SH-SY5Y (cell line): ENCODE data around the gene ADAMTS17.

Source experiments
- GATA2 ChIP-seq: IDR thresholded peaks from 2 replicates; pipeline ENCODE4 v1.6.1; 2011; ENCODE audit warnings: mild to moderate bottlenecking, low read depth, low read length
- GATA3 ChIP-seq: IDR thresholded peaks from 2 replicates; pipeline ENCODE4 v1.6.1; 2011; ENCODE audit warnings: low read depth, mild to moderate bottlenecking, low read length, moderate library complexity

The ADAMTS17 gene

DNA sequence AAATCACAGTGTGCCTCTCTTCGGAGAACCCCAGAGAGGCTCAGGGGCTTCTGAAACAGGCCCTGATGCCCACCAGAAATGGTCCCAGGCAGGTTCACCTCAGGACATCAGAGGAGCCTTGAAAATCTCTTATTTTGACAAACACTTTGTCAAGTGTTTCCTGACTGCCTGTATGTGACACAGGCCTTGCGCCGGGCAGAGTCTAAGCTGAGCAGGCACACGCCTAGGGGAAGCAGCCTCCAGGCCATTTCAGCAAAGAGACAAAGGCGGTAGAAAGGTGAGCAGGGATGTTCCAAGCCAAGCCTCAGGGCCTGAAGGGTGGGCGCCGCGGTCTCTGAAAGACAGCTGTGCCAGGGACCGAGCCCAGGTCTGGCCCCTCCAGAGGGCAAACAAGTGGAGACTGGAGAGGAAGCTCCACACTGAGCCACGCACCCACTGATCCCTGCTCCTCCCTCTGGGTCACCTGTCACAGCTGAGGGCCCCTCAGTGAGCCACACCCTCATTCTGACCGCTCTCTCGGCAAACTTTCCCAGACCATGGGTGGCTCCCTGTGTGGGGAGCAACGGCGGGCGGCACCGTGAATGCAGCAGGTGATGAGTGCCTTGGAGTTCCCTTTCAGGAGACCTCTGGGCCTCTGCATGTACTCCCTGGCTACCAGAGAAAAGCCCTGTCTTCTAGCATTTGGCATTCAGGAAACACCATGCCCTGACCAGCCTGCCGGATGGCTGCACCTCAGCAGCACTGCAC lies 136.1 kb downstream of the ADAMTS17 start:
- no peak for TF ChIP-seq GATA2

DNA sequence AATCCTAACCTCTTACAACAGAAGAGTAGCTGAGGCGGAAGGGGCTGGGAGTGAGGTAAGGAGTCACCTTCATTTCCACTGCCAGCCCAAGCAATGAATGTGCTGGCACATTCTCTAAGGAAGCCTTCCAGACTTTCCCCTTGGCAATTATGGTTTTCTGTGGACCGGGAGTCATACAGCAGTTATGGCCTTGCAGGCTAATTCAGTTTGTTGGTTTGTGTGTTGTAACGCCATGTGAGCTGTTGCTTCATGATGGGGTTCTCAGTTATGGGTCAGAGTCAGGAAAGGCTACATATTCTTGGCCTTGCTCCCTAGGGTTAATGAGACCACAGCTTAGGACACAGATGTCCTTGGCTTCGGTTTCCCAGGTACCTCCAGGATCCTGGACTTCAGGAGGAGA lies 137.0 kb downstream of the ADAMTS17 start:
- TF ChIP-seq GATA3 = no peak
- TF ChIP-seq GATA2 = no peak

DNA sequence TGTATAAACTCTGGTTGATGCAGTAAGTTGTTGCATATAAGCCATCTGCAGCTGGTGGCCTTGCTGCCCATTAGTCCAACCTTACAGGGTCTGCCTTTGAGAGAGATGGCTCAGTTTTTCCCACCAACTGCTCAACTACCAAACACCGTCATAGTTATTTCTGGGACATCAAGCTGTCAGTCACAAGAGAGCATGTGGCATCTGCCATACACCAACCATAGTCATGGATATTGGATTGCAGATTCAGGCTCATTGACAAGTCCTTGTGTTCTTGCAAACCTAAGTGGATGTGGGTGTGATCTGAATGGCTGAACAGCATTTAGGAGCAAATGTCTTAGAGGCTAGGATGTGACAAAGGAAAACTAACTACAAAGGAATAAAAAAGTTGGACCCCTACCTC lies 137.6 kb downstream of the ADAMTS17 start:
- no peak for TF ChIP-seq GATA3
- no peak for TF ChIP-seq GATA2

DNA sequence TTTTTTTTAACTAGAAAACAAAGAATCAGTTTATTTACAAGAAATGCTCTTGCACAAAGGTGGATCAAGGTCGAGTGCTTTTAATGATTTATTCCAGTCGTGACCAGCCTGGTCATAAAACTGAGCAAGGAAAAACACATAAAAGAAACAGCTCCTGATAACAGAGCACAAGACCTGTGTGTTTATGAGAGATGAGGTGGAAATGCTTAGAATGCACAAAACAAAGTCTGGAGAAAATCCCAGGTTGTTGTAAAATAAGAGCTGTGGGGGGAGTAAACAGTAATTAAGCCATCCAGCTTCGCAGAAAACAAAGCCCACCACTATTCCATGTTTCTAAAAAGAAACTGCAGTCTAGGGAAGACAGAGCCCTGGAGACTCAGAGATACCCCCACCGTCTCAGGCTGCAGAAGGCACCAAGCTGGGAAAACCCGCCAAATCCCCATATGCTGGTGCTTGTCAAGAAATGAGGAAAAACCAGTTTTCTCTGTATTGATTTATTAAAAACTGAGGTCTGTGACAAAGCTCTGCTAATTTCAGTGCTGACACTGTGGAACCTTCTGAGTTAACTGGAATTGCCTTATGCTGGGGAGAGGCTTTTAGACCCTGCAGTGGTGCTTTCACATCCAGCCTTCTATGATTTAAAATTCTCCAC lies 139.3 kb downstream of the ADAMTS17 start:
- TF ChIP-seq GATA3 (no peak), GATA2 (no peak)

DNA sequence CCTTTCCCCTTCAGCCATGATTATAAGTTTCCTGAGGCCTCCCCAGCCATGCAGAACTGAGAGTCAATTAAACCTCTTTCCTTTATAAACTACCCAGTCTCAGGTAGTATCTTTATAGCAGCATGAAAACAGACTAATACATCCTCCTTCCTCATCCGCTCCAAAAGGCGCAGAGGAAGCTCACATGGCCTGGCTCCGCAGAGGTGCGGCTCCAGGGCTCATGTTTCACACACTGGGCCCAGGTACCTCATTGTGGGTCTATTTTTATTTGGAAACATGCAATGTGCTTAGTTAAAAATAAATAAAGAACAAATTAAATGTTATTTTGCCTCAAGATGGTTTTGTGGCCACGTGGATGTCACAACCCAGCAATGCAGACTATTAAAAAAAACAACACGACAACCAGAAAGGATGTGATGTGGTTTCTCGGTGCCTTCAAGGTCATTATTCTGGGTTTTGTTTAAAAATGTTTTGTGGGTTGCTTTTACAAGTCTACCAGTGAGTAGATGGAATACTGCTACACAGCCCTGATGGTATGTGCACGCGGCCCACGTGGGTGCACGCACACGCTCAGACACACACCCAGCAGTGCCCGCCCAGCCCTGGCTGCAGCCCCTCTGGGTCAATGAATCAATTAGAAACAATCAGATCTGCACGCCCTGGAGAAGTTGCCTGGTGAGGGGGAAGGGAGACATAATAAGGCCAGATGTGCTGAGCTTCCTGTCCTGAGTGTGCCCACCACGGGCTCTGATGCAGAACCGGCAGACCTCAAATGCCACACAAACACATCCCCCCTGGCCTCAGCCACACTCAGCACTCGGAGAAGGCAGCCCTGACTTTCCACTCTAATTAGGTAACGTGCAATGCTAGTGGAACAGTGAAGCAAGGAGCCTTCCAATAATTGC lies 140.1 kb downstream of the ADAMTS17 start:
- TF ChIP-seq GATA3 = peak; percentile 0; the same call in 1 of the 2 replicates
- peak; percentile 86 for TF ChIP-seq GATA2

DNA sequence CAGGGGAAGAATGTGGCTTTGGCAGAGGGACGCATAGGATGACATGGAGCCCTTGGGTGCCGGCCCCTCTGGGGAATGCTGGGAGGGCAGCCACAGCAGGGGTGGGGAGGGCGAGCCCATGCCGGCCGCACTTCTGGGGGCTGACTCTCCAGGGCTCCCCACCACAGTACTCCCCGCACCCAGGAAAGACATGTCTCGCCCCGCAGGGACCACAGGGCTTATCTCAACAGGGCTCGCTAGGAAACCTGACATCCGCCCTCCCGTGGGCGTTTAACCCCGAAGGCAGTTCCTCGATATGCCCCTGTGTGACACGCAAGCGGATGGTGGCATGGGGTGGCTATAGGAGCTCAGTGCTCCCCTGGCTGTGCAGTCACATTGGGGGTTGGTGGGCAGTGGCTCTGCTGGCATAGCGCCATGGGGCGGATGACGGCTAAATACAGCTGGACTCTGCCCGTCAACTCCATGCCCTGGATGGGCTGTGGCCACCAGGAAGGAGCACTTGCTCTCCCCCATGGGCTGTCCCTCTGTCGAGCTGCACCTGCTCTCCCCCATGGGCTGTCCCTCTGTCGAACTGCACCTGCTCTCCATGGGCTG lies 141.4 kb downstream of the ADAMTS17 start:
- TF ChIP-seq GATA2 (no peak), GATA3 (no peak)

DNA sequence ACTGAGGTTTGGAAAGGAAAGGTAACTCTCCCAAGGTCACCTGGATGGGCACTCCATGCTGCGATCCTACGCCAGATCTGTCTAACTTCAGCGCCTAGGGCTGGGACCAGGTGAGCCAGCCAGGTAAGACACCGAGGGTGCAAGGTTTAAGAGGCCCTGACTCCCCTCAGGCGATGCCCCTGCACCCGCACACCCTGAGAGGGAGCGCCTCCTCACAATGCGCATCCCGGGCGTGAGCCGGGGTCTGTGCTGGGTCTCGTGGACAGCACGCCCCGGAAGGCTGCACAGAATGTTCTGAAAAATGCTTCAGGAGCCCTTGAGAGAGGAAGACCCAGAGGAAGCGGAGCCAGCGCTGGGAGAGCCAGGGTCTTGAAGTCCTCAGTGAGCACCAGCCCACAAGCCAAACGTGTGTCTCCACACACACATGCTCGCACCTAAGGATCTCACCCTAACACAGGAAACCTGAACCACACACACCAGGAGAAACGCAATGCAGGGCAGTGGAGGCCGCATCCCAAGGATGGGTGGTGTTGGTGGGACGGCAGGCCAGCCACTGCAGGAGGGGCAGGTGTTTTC lies 142.0 kb downstream of the ADAMTS17 start:
- no peak for TF ChIP-seq GATA2
- TF ChIP-seq GATA3 = no peak

DNA sequence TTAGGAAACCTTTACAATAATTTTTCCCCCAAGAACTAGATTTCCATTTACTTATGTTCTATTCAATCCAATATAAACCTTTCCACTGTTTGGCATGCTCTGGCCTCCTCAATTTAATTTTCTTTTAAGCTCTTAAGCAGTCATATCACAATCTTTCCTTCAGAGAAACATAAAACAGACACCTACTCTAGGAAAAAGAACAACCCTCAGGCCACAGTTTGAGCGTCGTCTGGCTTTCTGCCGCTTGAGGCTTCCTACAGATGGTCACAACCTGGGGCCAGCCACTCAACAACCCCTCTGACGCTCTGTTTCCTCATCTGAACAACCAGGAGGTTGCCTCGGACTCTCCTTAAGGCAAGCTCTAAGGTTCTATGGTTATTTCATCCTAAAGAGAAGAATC lies 143.3 kb downstream of the ADAMTS17 start:
- peak; percentile 49 for TF ChIP-seq GATA2
- no peak for TF ChIP-seq GATA3

DNA sequence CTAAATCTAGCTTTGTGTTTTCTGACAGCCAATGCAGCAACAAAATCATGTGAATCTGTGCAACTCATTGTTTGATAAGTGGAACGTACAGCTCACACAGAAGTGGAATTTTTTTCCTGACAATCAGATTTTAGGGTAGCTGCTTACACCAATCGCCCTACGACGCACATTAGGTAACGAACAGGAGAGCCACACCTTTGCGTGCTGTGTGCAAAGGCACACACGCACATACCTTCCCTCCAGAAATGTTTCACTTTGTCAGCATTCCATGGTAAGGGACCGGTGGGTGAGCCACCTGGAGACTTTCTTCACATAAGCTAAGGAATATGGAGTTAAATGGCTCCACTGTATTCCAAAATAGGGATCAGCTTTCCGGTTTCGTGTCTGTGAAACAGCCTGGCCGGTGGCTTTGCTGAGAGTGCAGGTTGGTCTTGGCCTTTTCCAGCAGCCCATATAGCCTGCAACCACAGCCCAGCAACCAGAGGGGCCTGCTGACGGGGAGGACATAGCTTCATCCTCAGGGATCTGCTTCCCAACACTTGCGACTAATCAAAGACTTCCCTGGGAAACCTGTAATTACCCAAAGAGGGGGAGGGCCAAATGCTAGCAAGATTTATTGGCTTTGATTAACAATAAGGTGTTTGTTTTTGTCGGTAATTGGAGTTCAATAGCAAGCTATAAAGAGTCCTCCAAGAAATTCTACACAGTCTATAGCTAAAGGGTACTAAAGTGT lies 145.3 kb downstream of the ADAMTS17 start:
- TF ChIP-seq GATA3 (no peak), GATA2 (no peak)

DNA sequence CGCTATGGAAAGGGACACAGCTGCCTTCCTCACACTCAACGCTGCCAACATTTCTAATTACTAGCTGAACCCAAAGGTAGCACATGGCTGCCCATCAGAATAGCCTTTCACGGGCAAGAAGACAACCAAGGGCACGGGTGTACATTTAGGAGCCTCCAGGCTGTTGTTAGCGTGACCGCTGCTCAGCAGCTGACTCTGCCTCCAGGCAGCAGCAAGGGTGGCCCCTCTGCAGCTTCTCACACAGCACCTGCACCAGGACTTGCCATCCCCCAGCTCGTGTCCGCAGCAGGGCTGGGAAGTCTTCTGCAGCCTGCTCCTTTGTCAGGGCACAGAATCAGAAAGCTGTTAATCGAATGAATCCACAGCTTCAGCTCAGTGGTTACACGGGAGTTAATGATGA lies 146.8 kb downstream of the ADAMTS17 start:
- TF ChIP-seq GATA3 (no peak), GATA2 (no peak)

DNA sequence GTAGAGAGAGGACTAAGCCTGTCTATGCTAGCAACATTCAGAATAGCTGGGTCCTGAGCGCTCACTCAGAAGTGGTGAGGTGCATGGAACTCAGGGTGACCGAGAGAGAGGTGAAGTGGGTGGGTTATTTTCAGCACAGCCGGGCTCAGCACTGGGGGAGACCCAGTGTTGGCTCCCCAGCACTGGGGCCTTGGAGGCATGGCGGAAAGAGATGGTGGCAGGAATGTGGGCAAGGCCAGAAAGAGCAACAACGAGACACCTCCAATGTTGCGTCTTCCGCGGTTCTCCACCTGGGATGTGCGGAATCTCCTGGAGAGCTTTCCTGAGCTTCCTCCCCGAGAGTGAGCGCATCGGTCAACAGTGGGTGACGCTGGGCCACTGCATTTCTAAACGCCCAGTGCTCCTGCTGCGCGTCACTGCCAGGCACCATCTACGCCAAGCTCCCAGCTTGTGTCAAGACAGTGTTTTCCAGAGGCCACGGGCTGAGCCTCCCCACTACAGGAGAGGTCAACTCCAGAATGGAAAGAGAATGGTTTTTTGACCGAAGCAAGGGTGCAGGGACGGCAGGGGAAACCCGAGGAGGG lies 148.4 kb downstream of the ADAMTS17 start:
- TF ChIP-seq GATA3 (no peak), GATA2 (no peak)

DNA sequence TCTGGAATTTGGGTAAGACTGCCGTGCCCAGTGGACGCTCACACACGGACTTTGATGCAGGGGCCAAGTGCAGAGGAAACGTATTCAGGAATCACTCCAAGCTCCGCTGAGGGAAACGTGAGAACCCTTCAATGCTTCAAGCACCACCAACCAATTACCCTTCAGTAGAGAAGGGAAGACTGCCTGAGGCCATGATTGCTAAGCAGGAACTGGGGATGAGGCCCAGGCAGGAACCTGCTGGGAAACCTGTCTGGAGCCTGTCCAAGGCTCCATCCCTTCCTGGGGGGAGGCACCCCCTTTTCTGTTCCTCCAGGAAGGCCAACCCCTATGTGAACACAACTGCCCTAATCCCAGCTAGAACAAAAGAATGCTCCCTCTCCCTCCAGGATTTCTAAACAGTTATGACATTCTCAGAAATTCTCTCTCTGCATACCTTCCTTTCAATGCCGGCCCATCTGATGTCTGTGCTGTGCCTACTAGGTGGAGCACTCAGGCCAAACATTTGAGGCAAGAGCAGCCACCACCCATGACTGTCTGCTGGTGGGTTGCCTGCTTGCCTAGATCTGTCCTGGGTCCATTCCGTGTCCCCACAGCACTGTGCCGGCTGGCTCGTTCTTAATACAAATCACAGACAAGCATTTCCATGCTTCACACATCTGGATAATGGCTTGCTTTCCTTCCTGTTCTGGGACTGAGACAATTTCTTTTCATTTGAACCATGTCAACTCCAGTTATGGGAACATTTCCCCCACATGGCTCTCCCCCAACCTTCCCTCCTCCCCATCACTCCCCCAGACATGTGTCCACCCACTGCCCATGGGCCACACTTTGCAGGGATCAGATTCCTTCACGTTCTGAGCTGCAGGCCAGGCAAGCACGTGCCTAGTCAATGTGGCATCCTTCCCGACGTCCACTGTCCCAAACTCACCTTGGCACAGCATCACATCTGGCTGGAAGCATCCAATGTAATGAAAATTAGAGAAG lies 149.4 kb downstream of the ADAMTS17 start:
- TF ChIP-seq GATA3 (no peak), GATA2 (no peak)
